ENCODE data around the gene CENPP.
"Not testable (repeated sequence)": the region's sequence is repeated elsewhere in the genome, so short reads cannot be mapped to it uniquely, and the experiment has no call there.

The CENPP gene

DNA sequence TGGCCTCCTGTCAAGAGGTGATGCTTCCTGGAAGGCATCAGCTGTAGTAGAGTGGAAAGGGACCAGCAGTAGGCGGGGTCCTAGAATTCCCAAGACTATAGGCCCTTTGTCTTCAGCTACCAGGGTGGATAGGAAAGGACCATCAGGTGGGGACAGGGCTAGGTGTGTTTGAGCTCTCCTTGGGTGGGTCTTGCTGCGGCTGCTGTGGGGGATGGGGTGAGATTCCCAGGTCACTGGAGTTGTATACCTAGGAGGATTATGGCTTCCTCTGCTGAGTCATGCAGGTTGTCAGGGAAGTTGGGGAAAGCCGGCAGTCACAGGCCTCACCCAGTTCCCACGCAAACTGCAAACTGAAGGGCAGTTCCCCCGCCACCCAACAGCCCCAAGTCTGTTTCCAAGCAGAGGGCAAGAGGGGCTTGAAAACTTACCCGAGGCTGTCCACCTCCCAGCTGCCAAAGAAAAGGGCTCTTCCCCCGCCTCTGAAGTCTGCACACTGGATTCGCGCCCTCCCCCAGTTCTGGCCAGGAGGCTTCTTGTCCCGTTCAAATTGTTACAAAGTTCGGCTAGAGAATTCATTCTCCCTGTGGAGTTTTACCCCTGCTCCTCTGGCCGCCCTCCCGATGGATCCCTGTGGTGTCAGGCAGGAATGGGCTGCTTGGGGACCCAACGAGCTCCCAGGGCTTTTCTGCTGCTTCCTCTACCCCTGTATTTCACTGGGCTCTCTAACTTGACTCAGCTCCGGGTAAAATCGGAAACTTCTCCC, 233.0 kb downstream of the CENPP start:
- no peak for DNase-seq

GRCh38 chr9:92561374-92562330, 235.9 kb downstream of the CENPP start:
- DNase-seq: no peak

DNA sequence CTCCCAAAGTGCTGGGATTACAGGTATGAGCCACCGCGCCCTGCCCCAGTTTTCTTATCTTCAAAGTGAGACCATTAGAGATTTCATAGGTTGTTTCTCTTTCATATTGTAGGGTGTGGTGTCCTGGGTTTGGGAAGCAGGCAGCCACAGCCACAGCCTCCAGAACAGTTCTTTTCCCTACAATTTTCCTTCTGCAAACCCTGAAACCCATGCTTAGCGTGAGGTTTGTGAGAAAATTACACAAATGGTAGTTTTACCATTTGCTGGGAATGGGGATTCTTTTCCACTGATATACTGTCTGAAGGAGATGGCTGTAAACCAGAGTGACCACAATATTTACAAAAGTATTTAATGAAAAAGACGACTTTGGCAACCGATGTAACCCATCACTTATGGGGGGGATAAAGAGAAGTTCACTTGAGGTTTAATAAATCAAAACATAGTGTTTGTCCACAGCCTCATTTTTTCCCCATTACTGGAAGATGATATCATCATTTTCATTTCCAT, 236.8 kb downstream of the CENPP start:
- no peak for DNase-seq

DNA sequence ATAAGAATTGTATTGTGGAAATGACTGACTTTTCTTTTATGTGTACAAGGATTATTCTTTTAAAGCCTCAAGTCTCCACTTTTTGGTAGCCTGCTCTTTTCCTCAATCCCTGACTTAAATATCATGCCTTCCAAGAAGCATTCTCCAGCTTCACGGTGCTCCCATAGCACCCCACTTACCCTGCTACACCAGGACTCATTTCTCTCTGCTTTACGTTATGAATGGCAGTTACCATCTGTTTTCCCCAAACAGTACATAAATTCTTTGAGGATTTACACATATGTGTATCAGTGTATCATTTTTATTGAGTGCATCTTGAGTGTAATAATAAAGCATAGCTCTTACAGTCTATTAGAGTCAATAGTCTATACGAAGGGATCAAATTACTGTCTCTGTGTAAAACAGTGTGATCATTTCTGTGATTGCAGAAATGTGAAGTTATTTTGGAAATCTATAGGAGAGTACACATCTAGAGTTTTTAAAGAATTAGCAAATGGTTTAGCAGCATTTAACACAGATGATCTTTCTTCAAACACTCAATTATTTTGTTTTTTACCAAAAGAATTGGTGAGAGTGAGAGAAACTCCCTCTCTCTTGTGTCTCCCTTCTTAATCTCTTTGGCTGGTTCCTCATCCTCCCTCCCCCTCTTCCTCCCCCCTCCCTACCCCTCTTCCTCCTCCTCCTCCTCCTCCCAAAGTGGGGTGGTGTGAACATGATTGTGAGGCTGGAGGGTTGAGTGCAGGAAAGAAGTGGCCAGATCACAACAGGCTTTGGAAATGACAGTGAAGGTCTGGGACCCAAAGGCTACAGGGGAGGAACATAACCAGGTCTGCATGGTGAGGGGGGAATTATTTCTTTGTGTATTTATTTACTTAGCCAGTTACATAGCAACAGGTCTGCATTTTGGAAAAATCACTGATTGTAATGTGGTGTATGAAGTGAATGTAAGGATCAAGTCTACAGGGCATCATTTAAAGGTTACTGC, 237.7 kb downstream of the CENPP start:
- no peak for DNase-seq

DNA sequence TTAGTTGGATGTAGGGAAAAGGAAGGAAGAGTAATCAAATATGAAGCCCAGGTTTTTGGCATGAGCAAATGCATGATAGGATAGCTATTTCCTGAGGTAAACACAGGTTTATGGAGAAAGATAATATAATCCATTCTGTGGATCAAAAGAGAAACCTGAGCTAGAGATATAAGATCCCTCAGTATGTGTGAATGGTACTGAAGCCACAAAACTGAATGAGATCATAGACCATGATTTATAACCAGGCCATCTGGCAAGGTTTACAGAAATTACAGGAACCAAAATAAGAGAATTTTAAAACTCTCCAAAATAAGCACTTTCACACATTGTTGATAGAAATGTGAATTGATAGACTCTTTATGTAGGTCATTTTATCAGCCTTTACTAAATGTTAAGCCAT, 238.8 kb downstream of the CENPP start:
- no peak for DNase-seq

- DNase-seq: no peak
Observed at GRCh38 chr9:92564982-92565381, 239.2 kb downstream of the CENPP start.

DNA sequence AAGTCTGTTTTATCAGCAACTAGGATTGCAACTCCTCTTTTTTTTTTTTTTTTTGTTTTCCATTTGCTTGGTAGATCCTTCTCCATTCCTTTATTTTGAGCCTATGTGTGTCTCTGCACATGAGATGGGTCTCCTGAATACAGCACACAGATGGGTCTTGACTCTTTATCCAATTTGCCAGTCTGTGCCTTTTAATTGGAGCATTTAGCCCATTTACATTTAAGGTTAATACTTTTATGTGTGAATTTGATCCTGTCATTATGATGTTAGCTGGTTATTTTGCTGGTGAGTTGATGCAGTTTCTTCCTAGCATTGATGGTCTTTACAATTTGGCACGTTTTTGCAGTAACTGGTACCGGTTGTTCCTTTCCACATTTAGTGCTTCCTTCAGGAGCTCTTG, 246.1 kb downstream of the CENPP start:
- DNase-seq: not testable (repeated sequence)

- not testable (repeated sequence) for DNase-seq
Observed at GRCh38 chr9:92573612-92574011, 247.9 kb downstream of the CENPP start.

DNA sequence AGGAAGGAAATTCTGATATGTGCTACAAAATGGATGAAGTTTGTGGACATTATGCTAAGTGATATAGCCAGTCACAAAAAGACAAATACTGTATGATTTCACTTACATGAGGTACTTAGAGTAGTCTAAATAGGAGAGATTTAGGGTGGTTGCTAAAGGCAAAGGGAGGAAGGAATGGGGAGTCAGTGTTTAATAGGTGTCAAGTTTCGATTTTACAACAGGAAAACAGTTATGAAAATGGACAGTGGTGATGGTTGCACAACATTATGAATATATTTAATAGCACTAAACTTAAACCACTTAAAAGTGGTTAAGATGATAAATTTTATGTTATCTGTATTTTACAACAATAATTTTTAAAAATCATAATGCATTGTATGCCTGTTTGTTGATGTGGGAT, 250.4 kb downstream of the CENPP start:
- no peak for DNase-seq

- no peak for DNase-seq
Observed at GRCh38 chr9:92589923-92590322, 264.2 kb downstream of the CENPP start.

- no peak for DNase-seq
Observed at GRCh38 chr9:92590377-92590776, 264.6 kb downstream of the CENPP start.

- no peak for DNase-seq
Observed at GRCh38 chr9:92592537-92592936, 266.8 kb downstream of the CENPP start.

- no peak for DNase-seq
Observed at GRCh38 chr9:92592946-92593861, 267.5 kb downstream of the CENPP start.

GRCh38 chr9:92595075-92595474, 269.3 kb downstream of the CENPP start:
- not testable (repeated sequence) for DNase-seq

DNA sequence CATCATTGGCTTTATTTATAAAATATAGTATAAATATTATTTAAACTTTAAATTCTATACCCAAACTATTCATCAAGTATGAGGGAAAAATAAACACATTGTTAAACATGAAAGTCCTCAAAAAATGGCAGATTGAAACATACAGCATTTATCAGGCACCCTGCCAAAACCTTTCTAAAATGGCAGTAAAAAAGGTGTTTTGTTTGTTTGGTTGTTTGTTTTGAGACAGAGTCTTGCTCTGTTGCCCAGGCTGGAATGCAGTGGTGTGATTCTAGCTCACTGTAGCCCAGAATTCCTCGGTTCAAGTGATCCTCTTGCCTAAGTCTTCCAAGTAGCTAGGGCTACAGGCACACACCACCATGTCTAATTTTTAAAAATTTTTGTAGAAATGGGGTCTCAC, 270.2 kb downstream of the CENPP start:
- no peak for DNase-seq

GRCh38 chr9:92598382-92598781, 272.6 kb downstream of the CENPP start:
- no peak for DNase-seq

DNA sequence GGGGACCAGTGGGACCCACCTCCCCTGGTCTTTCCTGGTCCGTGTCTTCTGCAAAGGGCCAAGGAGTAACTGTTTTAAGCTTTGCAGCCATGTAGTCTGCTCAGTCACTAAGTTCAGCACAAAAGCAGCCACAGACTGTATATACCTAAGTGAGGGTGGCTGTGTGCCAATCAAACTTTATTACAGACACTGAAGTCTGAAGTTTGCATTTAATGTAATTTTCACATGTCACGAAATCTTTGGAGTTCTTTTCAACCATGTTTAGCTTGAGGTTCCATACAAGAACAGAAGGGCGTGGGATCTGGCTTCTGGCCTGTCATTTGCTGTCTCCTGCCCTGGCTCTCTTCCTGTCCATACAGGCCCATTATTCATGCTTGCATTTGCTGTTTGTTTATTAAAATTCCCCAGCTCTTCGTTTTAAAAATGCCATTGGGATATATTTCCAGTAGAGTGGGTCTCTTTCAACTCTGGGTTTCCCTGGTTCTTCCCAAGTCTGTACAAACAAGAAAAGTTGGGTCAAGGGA, 274.2 kb downstream of the CENPP start:
- DNase-seq: no peak

DNA sequence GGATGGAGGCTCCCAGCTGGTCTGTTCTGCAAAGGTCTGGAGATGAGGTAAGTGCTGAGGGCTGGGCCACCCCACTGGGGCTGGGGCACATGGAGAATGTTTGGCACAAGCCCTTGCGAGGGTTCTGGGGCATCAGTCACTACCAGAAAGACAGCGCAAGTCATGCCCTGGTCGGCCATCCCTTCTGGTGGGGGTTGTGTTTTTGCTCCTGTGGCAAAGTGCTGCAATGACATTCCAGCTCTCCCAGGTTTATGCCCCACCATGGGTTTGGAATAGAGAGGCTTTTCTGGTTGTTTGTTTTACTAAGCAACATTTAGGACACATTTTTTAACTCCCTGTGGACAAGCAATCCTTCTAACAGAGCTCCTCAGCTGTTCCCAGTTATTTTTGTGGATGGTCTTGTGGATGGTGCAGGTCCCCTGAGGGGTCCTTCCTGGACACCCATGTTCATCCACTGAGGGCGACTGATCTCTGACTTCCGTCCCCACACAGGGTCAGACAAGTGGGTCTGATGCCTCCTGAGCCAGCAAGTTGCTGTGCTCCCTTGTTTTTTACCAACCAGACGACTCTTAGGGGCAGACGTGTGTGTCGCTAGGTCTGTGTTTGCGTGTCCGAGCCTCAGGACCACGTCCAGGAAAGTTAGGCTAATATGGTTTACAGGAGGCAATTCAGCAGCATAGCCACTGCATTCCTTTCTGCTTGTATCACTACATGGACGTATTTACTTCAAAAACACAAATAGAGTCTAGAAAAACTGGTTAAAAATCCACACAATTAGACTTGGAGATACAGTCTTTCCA, 274.9 kb downstream of the CENPP start:
- no peak for DNase-seq

GRCh38 chr9:92601451-92601850, 275.7 kb downstream of the CENPP start:
- no peak for DNase-seq

DNA sequence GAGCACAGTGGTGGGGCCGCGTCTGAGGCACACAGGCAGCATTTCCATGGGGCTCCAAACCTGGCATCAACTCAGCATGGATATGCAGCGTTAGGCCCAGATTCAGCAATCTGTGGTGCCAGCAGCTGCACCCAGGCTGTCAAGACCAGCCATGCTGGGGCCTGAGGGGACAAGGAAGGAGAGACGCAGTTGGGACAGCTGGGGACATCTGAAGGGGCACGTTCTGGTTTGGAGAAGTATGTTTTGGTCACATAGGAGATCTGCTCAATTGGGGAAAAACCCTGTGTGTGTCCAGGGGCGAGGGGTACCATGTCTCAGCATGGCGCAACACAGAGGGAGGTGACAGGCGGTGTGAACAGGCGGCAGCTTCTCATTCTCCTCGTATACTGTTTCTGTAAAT, 276.7 kb downstream of the CENPP start:
- no peak for DNase-seq
